ENCODE data around the gene AMBRA1. TPM values are rescaled to one million over a fixed set of nuclear protein-coding genes. Genes with fewer than 3 reads are reported as not detected.

AMBRA1 gene
- total RNA-seq, 6 experiments from 2014 or later = 23.2 to 25.9 (median 24.4) TPM

- no peak overlapping the region for H3K4me3 Mint-ChIP-seq
- TF ChIP-seq, protein P1, sequence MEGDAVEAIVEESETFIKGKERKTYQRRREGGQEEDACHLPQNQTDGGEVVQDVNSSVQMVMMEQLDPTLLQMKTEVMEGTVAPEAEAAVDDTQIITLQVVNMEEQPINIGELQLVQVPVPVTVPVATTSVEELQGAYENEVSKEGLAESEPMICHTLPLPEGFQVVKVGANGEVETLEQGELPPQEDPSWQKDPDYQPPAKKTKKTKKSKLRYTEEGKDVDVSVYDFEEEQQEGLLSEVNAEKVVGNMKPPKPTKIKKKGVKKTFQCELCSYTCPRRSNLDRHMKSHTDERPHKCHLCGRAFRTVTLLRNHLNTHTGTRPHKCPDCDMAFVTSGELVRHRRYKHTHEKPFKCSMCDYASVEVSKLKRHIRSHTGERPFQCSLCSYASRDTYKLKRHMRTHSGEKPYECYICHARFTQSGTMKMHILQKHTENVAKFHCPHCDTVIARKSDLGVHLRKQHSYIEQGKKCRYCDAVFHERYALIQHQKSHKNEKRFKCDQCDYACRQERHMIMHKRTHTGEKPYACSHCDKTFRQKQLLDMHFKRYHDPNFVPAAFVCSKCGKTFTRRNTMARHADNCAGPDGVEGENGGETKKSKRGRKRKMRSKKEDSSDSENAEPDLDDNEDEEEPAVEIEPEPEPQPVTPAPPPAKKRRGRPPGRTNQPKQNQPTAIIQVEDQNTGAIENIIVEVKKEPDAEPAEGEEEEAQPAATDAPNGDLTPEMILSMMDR (IDR thresholded peaks at IDR 0.05) = no peak
- H3K4me1 Mint-ChIP-seq (ENCODE audit: low read depth) = peaks cover 14% of the 10 kb centered on the region
- H3K36me3 Mint-ChIP-seq (ENCODE audit: low read depth) = peaks cover 10% of the 10 kb centered on the region
- H3K27ac Mint-ChIP-seq = no peak overlapping the region
- DNase-seq = no peak
- H3K9me3 Mint-ChIP-seq = no peaks in the 10 kb centered on the region
- H3K27me3 Mint-ChIP-seq (ENCODE audit: insufficient read depth) = no peaks in the 10 kb centered on the region; the same call in 1 of the 2 replicates
Observed at GRCh38 chr11:46508360-46508759, 85.5 kb downstream of the AMBRA1 start.

- no peaks in the 10 kb centered on the region; the same call in 1 of the 2 replicates for H3K27me3 Mint-ChIP-seq (ENCODE audit: insufficient read depth)
- H3K4me3 Mint-ChIP-seq = no peak overlapping the region
- peaks cover 14% of the 10 kb centered on the region for H3K4me1 Mint-ChIP-seq (ENCODE audit: low read depth)
- peaks cover 14% of the 10 kb centered on the region for H3K36me3 Mint-ChIP-seq (ENCODE audit: low read depth)
- no peak overlapping the region for H3K27ac Mint-ChIP-seq
- no peaks in the 10 kb centered on the region for H3K9me3 Mint-ChIP-seq
- TF ChIP-seq, protein P1 (IDR thresholded peaks at IDR 0.05) = no peak
- no peak for DNase-seq
Observed at GRCh38 chr11:46506483-46506791, 87.4 kb downstream of the AMBRA1 start.

DNA sequence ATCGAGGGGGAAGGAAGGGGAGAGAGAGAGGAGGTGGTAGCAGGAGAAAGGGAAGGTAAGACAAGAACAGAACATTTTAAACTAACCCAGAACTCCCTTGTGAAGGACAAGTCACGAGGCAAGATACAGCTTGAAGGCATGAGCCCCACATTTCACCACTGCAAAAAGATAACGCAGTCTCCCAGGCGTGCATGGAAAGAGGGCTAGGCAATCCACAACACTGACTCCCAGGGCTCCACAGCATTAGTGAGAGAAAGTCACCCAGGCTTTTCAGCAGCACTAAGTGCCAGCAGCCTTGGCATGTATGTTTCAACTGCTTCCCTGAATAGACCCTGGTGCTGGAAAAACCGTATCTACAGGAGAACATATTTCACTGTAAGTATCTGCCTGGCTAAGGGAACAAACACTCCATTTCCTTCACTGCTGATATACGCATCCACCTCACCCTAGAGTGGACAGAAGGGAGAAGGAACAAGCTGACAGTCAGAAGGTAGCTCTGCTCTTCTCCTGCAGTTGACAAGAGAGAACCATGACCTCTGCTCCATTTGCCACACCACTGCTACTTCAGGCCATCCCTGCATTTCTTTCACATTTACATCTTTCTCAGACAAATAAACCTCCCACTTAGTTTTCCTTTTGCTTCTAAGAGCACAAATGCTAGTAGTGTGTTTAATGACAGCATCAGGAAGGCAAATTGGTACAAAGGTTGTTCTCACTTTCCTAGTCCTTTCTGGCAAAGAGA lies 87.9 kb downstream of the AMBRA1 start:
- Mint-ChIP-seq H3K36me3 (ENCODE audit: low read depth) (peaks cover 14% of the 10 kb centered on the region), H3K27me3 (ENCODE audit: insufficient read depth) (no peaks in the 10 kb centered on the region; the same call in 1 of the 2 replicates), H3K27ac (no peak overlapping the region; the same call in 1 of the 2 replicates), H3K9me3 (no peaks in the 10 kb centered on the region), H3K4me1 (ENCODE audit: low read depth) (peaks cover 14% of the 10 kb centered on the region), H3K4me3 (no peak overlapping the region)
- TF ChIP-seq, protein P1 (IDR thresholded peaks at IDR 0.05) = no peak
- no peak for DNase-seq

GRCh38 chr11:46504817-46505613 lies 88.8 kb downstream of the AMBRA1 start:
- DNase-seq = peak; percentile 59
- H3K9me3 Mint-ChIP-seq = no peaks in the 10 kb centered on the region
- H3K27ac Mint-ChIP-seq = peak overlapping the region; percentile 1; the same call in 1 of the 2 replicates
- H3K36me3 Mint-ChIP-seq (ENCODE audit: low read depth) = peaks cover 14% of the 10 kb centered on the region
- H3K4me1 Mint-ChIP-seq (ENCODE audit: low read depth) = peaks cover 14% of the 10 kb centered on the region
- TF ChIP-seq, protein P1 (IDR thresholded peaks at IDR 0.05) = no peak
- no peaks in the 10 kb centered on the region; the same call in 1 of the 2 replicates for H3K27me3 Mint-ChIP-seq (ENCODE audit: insufficient read depth)
- no peak overlapping the region for H3K4me3 Mint-ChIP-seq

- Mint-ChIP-seq H3K27ac (no peak overlapping the region), H3K4me1 (ENCODE audit: low read depth) (peaks cover 4% of the 10 kb centered on the region), H3K9me3 (no peaks in the 10 kb centered on the region), H3K36me3 (ENCODE audit: low read depth) (peaks cover 4% of the 10 kb centered on the region; the same call in 1 of the 2 replicates), H3K4me3 (no peak overlapping the region), H3K27me3 (ENCODE audit: insufficient read depth) (no peaks in the 10 kb centered on the region; the same call in 1 of the 2 replicates)
- DNase-seq = no peak
- TF ChIP-seq, protein P1 (IDR thresholded peaks at IDR 0.05) = no peak
Observed at GRCh38 chr11:46499821-46500220, 94.0 kb downstream of the AMBRA1 start.

Measured in HFFc6 (cell line).